Measurements from ENCODE around the gene NANOS3. TPM values are rescaled to one million over a fixed set of nuclear protein-coding genes. Genes with fewer than 3 reads are reported as not detected.

The NANOS3 gene
- total and polyA plus RNA-seq, 4 donors: not detected

DNA sequence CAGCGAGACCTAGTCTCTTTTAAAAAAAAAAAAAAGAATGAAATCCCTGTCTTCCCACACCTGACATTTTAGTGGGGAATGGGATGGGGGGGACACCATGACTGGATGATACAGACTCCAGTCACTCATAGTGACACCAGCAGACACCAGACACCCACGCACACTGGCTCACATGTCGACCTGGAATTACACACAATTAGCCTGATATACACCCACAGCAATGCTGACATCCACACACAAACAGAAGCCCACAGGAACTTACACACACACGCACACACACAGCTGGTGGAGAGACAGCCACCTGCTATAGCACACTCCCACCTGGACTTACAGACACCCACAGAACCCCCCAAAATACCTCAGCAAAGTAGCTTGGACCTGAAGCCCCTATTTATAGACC lies 8.3 kb upstream of the NANOS3 start:
- no peak overlapping the region for H3K9ac ChIP-seq (ENCODE audit: low read depth in 1 of 2, low read length in 2 of 2)
- H3K27me3 ChIP-seq (ENCODE audit: control insufficient read depth in 4 of 4, insufficient read depth in 4 of 4, low read length in 3 of 4): peaks cover 0 to 8% (median 0%) of the 10 kb centered on the region in 4 donors
- H3K36me3 ChIP-seq (ENCODE audit: control insufficient read depth in 4 of 4, insufficient read depth in 3 of 4, low read depth in 1 of 4, low read length in 3 of 4): peaks cover 0 to 1% (median 0%) of the 10 kb centered on the region in 4 donors
- no peaks in the 10 kb centered on the region for H3K9me3 ChIP-seq (ENCODE audit: control insufficient read depth in 4 of 4, low read length in 3 of 4)
- TF ChIP-seq, protein P1, sequence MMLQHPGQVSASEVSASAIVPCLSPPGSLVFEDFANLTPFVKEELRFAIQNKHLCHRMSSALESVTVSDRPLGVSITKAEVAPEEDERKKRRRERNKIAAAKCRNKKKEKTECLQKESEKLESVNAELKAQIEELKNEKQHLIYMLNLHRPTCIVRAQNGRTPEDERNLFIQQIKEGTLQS (IDR thresholded peaks at IDR 0.05): no peak
- no peak for TF ChIP-seq FOXA2 (IDR thresholded peaks at IDR 0.05)
- TF ChIP-seq, protein P2, sequence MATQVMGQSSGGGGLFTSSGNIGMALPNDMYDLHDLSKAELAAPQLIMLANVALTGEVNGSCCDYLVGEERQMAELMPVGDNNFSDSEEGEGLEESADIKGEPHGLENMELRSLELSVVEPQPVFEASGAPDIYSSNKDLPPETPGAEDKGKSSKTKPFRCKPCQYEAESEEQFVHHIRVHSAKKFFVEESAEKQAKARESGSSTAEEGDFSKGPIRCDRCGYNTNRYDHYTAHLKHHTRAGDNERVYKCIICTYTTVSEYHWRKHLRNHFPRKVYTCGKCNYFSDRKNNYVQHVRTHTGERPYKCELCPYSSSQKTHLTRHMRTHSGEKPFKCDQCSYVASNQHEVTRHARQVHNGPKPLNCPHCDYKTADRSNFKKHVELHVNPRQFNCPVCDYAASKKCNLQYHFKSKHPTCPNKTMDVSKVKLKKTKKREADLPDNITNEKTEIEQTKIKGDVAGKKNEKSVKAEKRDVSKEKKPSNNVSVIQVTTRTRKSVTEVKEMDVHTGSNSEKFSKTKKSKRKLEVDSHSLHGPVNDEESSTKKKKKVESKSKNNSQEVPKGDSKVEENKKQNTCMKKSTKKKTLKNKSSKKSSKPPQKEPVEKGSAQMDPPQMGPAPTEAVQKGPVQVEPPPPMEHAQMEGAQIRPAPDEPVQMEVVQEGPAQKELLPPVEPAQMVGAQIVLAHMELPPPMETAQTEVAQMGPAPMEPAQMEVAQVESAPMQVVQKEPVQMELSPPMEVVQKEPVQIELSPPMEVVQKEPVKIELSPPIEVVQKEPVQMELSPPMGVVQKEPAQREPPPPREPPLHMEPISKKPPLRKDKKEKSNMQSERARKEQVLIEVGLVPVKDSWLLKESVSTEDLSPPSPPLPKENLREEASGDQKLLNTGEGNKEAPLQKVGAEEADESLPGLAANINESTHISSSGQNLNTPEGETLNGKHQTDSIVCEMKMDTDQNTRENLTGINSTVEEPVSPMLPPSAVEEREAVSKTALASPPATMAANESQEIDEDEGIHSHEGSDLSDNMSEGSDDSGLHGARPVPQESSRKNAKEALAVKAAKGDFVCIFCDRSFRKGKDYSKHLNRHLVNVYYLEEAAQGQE (IDR thresholded peaks at IDR 0.05): no peak
- TF ChIP-seq RXRA (IDR thresholded peaks at IDR 0.05): no peak
- no peak for TF ChIP-seq YY1 (IDR thresholded peaks at IDR 0.05)
- no peak for TF ChIP-seq HNF4G (IDR thresholded peaks at IDR 0.05)
- TF ChIP-seq FOXA1 (IDR thresholded peaks at IDR 0.05): no peak
- no peak for TF ChIP-seq RAD21 (IDR thresholded peaks at IDR 0.05)
- no peak for TF ChIP-seq GABPA (IDR thresholded peaks at IDR 0.05 in 1 of 2, conservative IDR thresholded peaks at IDR 0.05 in 1 of 2)
- no peak for TF ChIP-seq HNF4A (conservative IDR thresholded peaks at IDR 0.05)
- TF ChIP-seq, protein P3, sequence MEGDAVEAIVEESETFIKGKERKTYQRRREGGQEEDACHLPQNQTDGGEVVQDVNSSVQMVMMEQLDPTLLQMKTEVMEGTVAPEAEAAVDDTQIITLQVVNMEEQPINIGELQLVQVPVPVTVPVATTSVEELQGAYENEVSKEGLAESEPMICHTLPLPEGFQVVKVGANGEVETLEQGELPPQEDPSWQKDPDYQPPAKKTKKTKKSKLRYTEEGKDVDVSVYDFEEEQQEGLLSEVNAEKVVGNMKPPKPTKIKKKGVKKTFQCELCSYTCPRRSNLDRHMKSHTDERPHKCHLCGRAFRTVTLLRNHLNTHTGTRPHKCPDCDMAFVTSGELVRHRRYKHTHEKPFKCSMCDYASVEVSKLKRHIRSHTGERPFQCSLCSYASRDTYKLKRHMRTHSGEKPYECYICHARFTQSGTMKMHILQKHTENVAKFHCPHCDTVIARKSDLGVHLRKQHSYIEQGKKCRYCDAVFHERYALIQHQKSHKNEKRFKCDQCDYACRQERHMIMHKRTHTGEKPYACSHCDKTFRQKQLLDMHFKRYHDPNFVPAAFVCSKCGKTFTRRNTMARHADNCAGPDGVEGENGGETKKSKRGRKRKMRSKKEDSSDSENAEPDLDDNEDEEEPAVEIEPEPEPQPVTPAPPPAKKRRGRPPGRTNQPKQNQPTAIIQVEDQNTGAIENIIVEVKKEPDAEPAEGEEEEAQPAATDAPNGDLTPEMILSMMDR (IDR thresholded peaks at IDR 0.05; ENCODE audit: low read depth, low read length, missing input control): no peak
- 72% methylated on average over 4 of the region's 4 CpGs for WGBS
- H3K4me3 ChIP-seq (ENCODE audit: low read depth in 1 of 3, low read length in 3 of 3): no peak overlapping the region
- DNase-seq (ENCODE audit: low spot score): no peak
- peaks cover 2 to 6% (median 4%) of the 10 kb centered on the region in 4 donors for H3K4me1 ChIP-seq (ENCODE audit: control insufficient read depth in 4 of 4, insufficient read depth in 4 of 4, low read length in 3 of 4)
- H3K27ac ChIP-seq (ENCODE audit: low read depth in 1 of 2, low read length in 2 of 2): no peak overlapping the region

DNA sequence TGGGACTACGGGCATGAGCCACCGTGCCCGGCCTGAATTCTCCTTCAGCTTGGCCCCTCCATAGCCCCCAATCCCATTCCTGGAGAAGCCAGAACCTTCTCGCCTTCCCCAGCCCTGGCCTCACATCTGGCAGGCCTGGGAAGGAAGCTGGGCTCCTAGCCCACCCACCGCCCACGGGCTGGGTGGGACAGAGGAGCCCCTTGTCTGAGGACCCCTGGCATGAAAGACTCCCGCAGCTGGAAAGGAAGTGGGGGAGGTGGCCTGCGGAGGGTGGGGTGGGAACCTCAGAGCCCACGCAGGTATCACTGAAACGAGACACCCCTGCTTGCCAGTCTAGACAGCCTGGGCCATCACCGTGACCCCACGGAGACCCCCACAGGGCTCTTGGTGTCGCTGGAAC lies 7.7 kb upstream of the NANOS3 start:
- 81% methylated on average over 13 of the region's 13 CpGs for WGBS
- Histone ChIP-seq H3K9me3 (ENCODE audit: control insufficient read depth in 4 of 4, low read length in 3 of 4) (no peaks in the 10 kb centered on the region), H3K27me3 (ENCODE audit: control insufficient read depth in 4 of 4, insufficient read depth in 4 of 4, low read length in 3 of 4) (peaks cover 0 to 4% (median 0%) of the 10 kb centered on the region in 4 donors), H3K4me3 (ENCODE audit: low read depth in 1 of 3, low read length in 3 of 3) (no peak overlapping the region), H3K36me3 (ENCODE audit: control insufficient read depth in 4 of 4, insufficient read depth in 3 of 4, low read depth in 1 of 4, low read length in 3 of 4) (peaks cover 0 to 1% (median 0%) of the 10 kb centered on the region in 4 donors), H3K4me1 (ENCODE audit: control insufficient read depth in 4 of 4, insufficient read depth in 4 of 4, low read length in 3 of 4) (peaks cover 2 to 6% (median 4%) of the 10 kb centered on the region in 4 donors), H3K27ac (ENCODE audit: low read depth in 1 of 2, low read length in 2 of 2) (no peak overlapping the region), H3K9ac (ENCODE audit: low read depth in 1 of 2, low read length in 2 of 2) (no peak overlapping the region)
- DNase-seq (ENCODE audit: low spot score): no peak
- TF ChIP-seq, protein P3 (IDR thresholded peaks at IDR 0.05; ENCODE audit: low read depth, low read length, missing input control): no peak
- no peak for TF ChIP-seq RXRA (IDR thresholded peaks at IDR 0.05)
- no peak for TF ChIP-seq FOXA1 (IDR thresholded peaks at IDR 0.05)
- no peak for TF ChIP-seq HNF4A (conservative IDR thresholded peaks at IDR 0.05)
- TF ChIP-seq, protein P4, sequence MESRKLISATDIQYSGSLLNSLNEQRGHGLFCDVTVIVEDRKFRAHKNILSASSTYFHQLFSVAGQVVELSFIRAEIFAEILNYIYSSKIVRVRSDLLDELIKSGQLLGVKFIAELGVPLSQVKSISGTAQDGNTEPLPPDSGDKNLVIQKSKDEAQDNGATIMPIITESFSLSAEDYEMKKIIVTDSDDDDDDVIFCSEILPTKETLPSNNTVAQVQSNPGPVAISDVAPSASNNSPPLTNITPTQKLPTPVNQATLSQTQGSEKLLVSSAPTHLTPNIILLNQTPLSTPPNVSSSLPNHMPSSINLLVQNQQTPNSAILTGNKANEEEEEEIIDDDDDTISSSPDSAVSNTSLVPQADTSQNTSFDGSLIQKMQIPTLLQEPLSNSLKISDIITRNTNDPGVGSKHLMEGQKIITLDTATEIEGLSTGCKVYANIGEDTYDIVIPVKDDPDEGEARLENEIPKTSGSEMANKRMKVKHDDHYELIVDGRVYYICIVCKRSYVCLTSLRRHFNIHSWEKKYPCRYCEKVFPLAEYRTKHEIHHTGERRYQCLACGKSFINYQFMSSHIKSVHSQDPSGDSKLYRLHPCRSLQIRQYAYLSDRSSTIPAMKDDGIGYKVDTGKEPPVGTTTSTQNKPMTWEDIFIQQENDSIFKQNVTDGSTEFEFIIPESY (IDR thresholded peaks at IDR 0.05): no peak
- TF ChIP-seq JUND (IDR thresholded peaks at IDR 0.05): no peak
- no peak for TF ChIP-seq FOXA2 (IDR thresholded peaks at IDR 0.05)

Data from liver (tissue), 9 donors.